CD14-positive monocyte (primary cell): Measurements from ENCODE around the gene RTN4RL1. TPM values are rescaled to one million over a fixed set of nuclear protein-coding genes. Genes with fewer than 3 reads are reported as not detected.

Experiments used
- DNase-seq, 3 donors: peaks; one replicate each; pipeline ENCODE4 v3.0.0-alpha.2; 2011 to 2022
- H2AFZ ChIP-seq: 2 replicates; pipeline ENCODE4 v1.6.0; 2012; ENCODE audit warnings: mild to moderate bottlenecking, low read depth, low read length, inconsistent platforms; ENCODE audit not compliant: insufficient read depth, poor library complexity, severe bottlenecking
- H3K27ac ChIP-seq, 2 donors: 1 replicate in 1 of 2; 2 replicates in 1 of 2; pipeline ENCODE4 v1.5.1; 2012 to 2013; ENCODE audit warnings: low read length in 2 of 2, control low read depth in 1 of 2, inconsistent platforms in 1 of 2, low read depth in 1 of 2, mild to moderate bottlenecking in 1 of 2
- H3K27me3 ChIP-seq, 2 donors: one replicate each; pipeline versions ENCODE4 v1.6.0 to v1.6.1; 2011 to 2013; ENCODE audit warnings: low read length in 2 of 2; ENCODE audit not compliant: control insufficient read depth in 2 of 2, insufficient read depth in 2 of 2
- H3K36me3 ChIP-seq, 2 donors: replicated peaks in 1 of 2; 1 replicate in 1 of 2; 2 replicates in 1 of 2; pipeline versions ENCODE4 v1.5.1 to v1.6.1; 2012 to 2013; ENCODE audit warnings: low read length in 2 of 2, control low read depth in 1 of 2, inconsistent platforms in 1 of 2, mild to moderate bottlenecking in 1 of 2; ENCODE audit not compliant: insufficient read depth in 2 of 2, control insufficient read depth in 1 of 2
- H3K4me1 ChIP-seq, 2 donors: 1 replicate in 1 of 2; 2 replicates in 1 of 2; pipeline versions ENCODE4 v1.5.1 to v1.6.1; 2012 to 2013; ENCODE audit warnings: low read length in 2 of 2, control low read depth in 1 of 2, inconsistent platforms in 1 of 2, mild to moderate bottlenecking in 1 of 2, moderate library complexity in 1 of 2; ENCODE audit not compliant: insufficient read depth in 2 of 2, control insufficient read depth in 1 of 2
- H3K4me2 ChIP-seq: replicated peaks from 2 replicates; pipeline ENCODE3; 2012; ENCODE audit warnings: low read length, moderate library complexity, mild to moderate bottlenecking; ENCODE audit not compliant: poor library complexity, severe bottlenecking; ENCODE audit errors: extremely low read depth
- H3K4me3 ChIP-seq, 3 experiments: fragments of 200-600 bp in 1 of 3; sonication (generic) in 1 of 3; replicated peaks in 1 of 3; 1 replicate in 2 of 3; 2 replicates in 1 of 3; pipeline ENCODE4 v1.5.1; 2011 to 2013; ENCODE audit warnings: low read length in 3 of 3, mild to moderate bottlenecking in 3 of 3, control low read depth in 2 of 3, low read depth in 2 of 3, inconsistent platforms in 1 of 3, moderate library complexity in 1 of 3
- H3K79me2 ChIP-seq: 2 replicates; pipeline ENCODE4 v1.6.0; 2012; ENCODE audit warnings: mild to moderate bottlenecking, control low read depth, inconsistent platforms, low read length, moderate library complexity; ENCODE audit not compliant: insufficient read depth
- H3K9ac ChIP-seq: 2 replicates; pipeline ENCODE4 v1.6.0; 2017; ENCODE audit warnings: low read length, mild to moderate bottlenecking; ENCODE audit not compliant: insufficient read depth, poor library complexity, severe bottlenecking
- H3K9me3 ChIP-seq, 2 donors: replicated peaks in 1 of 2; 1 replicate in 1 of 2; 2 replicates in 1 of 2; pipeline versions ENCODE4 v1.5.1 to v1.6.1; 2012 to 2013; ENCODE audit warnings: low read length in 2 of 2, control low read depth in 1 of 2; ENCODE audit not compliant: control insufficient read depth in 1 of 2, insufficient read depth in 1 of 2
- H4K20me1 ChIP-seq: 2 replicates; pipeline ENCODE4 v1.6.0; 2012; ENCODE audit warnings: mild to moderate bottlenecking, low read length, control low read depth, moderate library complexity; ENCODE audit not compliant: insufficient read depth
- H3K27ac Mint-ChIP-seq, 7 donors: one replicate each; pipeline ENCODE4 v1.8.0; 2020; ENCODE audit warnings: mild to moderate bottlenecking in 7 of 7, mixed read lengths in 7 of 7, moderate library complexity in 6 of 7, inconsistent platforms in 2 of 7
- H3K27me3 Mint-ChIP-seq, 3 donors: one replicate each; pipeline ENCODE4 v1.8.0; 2021 to 2022; ENCODE audit warnings: low read depth in 3 of 3, mild to moderate bottlenecking in 3 of 3, mixed read lengths in 3 of 3, moderate library complexity in 3 of 3, inconsistent platforms in 1 of 3
- H3K36me3 Mint-ChIP-seq, 2 donors: one replicate each; pipeline ENCODE4 v1.8.0; 2020; ENCODE audit warnings: mixed read lengths in 2 of 2, inconsistent platforms in 1 of 2, mild to moderate bottlenecking in 1 of 2
- H3K4me1 Mint-ChIP-seq: one replicate; pipeline ENCODE4 v1.8.0; 2020; ENCODE audit warnings: mild to moderate bottlenecking, mixed read lengths
- H3K4me3 Mint-ChIP-seq, 2 donors: one replicate each; pipeline ENCODE4 v1.8.0; 2020; ENCODE audit warnings: mild to moderate bottlenecking in 2 of 2, mixed read lengths in 2 of 2, moderate library complexity in 1 of 2
- H3K9me3 Mint-ChIP-seq, 7 donors: one replicate each; pipeline ENCODE4 v1.8.0; 2020 to 2022; ENCODE audit warnings: mixed read lengths in 7 of 7, mild to moderate bottlenecking in 6 of 7, moderate library complexity in 6 of 7, inconsistent platforms in 2 of 7
- WGBS: methylation state at CpG from one replicate; pipeline ENCODE4 v1.1.5; 2013; ENCODE audit warnings: missing lambda C conversion rate; ENCODE audit not compliant: insufficient coverage; 5-methylcytosine and 5-hydroxymethylcytosine counted together
- intact Hi-C, 2 donors: fragments of 100-400 bp; cut with micrococcal nuclease; formaldehyde crosslinking; loops; one replicate each; pipeline versions ENCODE4 v1.15.0 to v1.15.1; 2023
- polyA plus RNA-seq, 3 donors: library from polyadenylated mRNA; depleted of rRNA in 1 of 3; unstranded in 2 of 3; stranded (reverse) in 1 of 3; fragments of 300-500 nt in 2 of 3; fragments of >200 nt in 1 of 3; fragmentation: Illumina TruSeq in 2 of 3; gene quantifications; 1 replicate in 2 of 3; 2 replicates in 1 of 3; pipeline ENCODE4 v1.2.3, GENCODE V29; 2012 to 2021
- TF ChIP-seq, protein P1 (sequence below): fragments of 200-600 bp; IDR thresholded peaks from one replicate; pipeline ENCODE4 v1.8.0; 2022; ENCODE audit warnings: antibody characterized with exemption, mild to moderate bottlenecking

The RTN4RL1 gene
- polyA plus RNA-seq, 3 donors, result 0.07 to 0.29 (median 0.11) TPM

DNA sequence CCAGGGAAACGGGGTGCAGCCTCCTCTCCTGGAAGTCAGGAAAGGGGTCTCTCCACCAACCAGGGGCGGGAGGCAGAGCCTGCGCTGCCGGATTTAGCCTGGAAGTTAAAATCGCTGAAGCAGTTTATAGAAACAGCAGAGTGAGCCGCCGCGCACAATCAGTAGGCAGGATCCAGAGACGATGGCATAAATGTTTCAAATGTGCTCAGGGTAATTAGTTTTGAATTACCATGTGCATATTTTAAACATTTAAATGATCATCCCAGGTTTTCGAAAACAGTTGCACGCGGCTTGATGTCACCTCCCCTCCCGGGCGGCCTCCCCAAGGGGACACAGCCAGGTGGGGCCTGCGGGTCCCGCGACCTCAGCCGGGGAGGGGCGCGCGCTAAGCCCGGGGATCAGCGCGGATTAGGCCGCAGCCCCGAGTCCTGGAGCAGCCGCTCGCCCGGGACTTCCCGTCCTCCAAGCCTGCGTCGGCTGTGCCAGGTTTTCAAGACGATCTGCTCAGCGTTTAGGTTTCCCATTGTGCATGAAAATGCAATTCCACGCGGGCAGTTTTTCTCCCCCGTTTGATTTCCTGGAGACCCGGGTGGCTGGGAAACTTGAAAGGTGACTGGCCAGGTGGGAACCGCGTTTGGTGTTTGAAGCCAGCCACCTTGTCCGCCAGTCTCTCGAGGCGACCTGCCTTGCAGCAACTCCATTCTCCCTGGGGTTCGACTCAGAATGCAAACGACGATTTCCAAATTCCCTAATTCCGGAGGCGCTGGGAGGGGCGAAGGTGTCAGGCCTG, 117.0 kb downstream of the RTN4RL1 start:
- Mint-ChIP-seq H3K36me3 (peaks cover 0 to 3% of the 10 kb centered on the region in 2 donors), H3K9me3 (peaks cover 0 to 10% (median 3%) of the 10 kb centered on the region in 7 donors), H3K4me1 (peaks cover 9% of the 10 kb centered on the region), H3K27ac (no peak overlapping the region), H3K27me3 (peaks cover 63 to 92% (median 72%) of the 10 kb centered on the region in 3 donors), H3K4me3 (peak overlapping the region; percentile 59 to 75)
- H3K27me3 ChIP-seq, result peaks cover 54 to 66% of the 10 kb centered on the region in 2 donors
- intact Hi-C loops, result loop anchor here in 1 of 2 donors (10.0 kb wide), 1 partner anchor 337 kb away; no protein-coding TSS in a partner anchor
- no peak overlapping the region for H3K9ac ChIP-seq
- DNase-seq, result no peak
- H3K79me2 ChIP-seq, result no peaks in the 10 kb centered on the region
- peaks cover 0 to 11% of the 10 kb centered on the region in 2 donors for H3K9me3 ChIP-seq
- no peak overlapping the region for H3K4me3 ChIP-seq
- H3K4me2 ChIP-seq, result no peak overlapping the region
- no peaks in the 10 kb centered on the region for H4K20me1 ChIP-seq
- WGBS, result 7% methylated on average over 47 of the region's 49 CpGs
- peaks cover 4 to 9% of the 10 kb centered on the region in 2 donors for H3K4me1 ChIP-seq
- TF ChIP-seq, protein P1, sequence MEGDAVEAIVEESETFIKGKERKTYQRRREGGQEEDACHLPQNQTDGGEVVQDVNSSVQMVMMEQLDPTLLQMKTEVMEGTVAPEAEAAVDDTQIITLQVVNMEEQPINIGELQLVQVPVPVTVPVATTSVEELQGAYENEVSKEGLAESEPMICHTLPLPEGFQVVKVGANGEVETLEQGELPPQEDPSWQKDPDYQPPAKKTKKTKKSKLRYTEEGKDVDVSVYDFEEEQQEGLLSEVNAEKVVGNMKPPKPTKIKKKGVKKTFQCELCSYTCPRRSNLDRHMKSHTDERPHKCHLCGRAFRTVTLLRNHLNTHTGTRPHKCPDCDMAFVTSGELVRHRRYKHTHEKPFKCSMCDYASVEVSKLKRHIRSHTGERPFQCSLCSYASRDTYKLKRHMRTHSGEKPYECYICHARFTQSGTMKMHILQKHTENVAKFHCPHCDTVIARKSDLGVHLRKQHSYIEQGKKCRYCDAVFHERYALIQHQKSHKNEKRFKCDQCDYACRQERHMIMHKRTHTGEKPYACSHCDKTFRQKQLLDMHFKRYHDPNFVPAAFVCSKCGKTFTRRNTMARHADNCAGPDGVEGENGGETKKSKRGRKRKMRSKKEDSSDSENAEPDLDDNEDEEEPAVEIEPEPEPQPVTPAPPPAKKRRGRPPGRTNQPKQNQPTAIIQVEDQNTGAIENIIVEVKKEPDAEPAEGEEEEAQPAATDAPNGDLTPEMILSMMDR, result no peak
- no peak overlapping the region for H3K27ac ChIP-seq
- H2AFZ ChIP-seq, result no peak overlapping the region
- no peaks in the 10 kb centered on the region for H3K36me3 ChIP-seq

DNA sequence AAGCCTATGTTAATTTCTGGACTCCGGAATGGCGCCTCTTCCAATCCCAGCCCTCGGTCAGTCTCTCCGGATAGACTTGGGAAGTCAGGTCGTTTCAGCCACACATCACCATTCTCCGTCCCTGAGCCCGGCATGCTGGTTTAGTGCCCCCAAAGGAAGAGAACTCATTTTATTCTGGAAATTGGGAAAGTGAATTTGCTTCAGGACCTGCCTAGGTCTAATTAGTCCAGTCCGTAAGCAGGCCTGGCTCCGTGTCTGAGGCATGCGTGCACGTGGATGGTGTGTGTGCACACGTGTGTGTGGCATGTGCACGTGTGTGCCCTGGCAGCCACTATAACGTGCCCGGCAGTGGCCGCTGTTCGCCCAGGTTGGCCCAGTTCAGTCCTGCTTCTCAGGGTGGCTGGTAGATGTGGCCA, 117.9 kb downstream of the RTN4RL1 start:
- TF ChIP-seq, protein P1, result no peak
- DNase-seq, result no peak
- peaks cover 54 to 66% of the 10 kb centered on the region in 2 donors for H3K27me3 ChIP-seq
- H3K27ac ChIP-seq, result no peak overlapping the region
- H3K4me2 ChIP-seq, result no peak overlapping the region
- no peaks in the 10 kb centered on the region for H3K79me2 ChIP-seq
- intact Hi-C loops, result loop anchor here in 1 of 2 donors (10.0 kb wide), 1 partner anchor 338 kb away; no protein-coding TSS in a partner anchor
- H3K9me3 Mint-ChIP-seq, result peaks cover 0 to 10% (median 3%) of the 10 kb centered on the region in 7 donors
- peaks cover 4 to 9% of the 10 kb centered on the region in 2 donors for H3K4me1 ChIP-seq
- peaks cover 0 to 3% of the 10 kb centered on the region in 2 donors for H3K36me3 Mint-ChIP-seq
- peaks cover 0 to 11% of the 10 kb centered on the region in 2 donors for H3K9me3 ChIP-seq
- H2AFZ ChIP-seq, result no peak overlapping the region
- no peak overlapping the region for H3K27ac Mint-ChIP-seq
- H3K36me3 ChIP-seq, result no peaks in the 10 kb centered on the region
- peaks cover 9% of the 10 kb centered on the region for H3K4me1 Mint-ChIP-seq
- 83% methylated on average over 8 of the region's 17 CpGs for whole genome bisulfite sequencing
- H3K27me3 Mint-ChIP-seq, result peaks cover 59 to 86% (median 74%) of the 10 kb centered on the region in 3 donors
- no peaks in the 10 kb centered on the region for H4K20me1 ChIP-seq
- H3K4me3 Mint-ChIP-seq, result peak overlapping the region in 1 of 2 donors; percentile 55
- H3K9ac ChIP-seq, result no peak overlapping the region
- H3K4me3 ChIP-seq, result no peak overlapping the region
